ENCODE results near the gene ANKRD44.

The ANKRD44 gene

DNA sequence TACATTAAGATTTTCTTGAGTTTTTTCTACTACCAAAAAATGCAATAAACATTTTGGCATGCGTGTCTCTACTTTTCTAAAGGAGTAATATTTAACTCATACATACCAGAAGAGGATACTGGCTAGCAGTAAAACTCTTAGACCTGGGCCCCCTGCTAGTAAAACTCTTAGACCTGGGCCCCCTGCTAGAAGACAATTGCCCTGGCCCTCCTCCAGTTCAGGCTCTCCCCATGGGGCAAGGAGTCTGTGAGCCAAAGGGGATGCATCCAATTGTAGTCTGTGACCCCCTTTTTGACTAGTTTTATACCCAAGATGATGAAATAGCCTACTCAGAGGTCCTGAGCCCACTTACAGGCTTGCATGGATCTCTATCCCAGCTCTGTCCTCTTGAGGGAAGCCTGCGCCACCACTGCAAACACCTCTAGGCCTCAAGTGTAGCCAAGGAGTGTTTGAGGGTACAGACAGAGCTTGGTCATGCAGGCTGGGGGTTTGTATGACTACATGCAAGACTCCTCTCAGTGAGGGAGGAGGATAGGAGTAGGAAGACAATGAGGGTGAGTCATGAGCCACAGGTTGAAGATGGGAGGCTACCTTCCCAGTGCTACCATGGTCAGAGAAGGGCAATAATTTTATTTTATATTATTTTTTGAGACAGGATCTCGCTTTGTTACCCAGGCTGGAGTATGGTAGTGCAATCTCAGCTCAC, 338.9 kb downstream of the ANKRD44 start:
- no peak for DNase-seq

DNA sequence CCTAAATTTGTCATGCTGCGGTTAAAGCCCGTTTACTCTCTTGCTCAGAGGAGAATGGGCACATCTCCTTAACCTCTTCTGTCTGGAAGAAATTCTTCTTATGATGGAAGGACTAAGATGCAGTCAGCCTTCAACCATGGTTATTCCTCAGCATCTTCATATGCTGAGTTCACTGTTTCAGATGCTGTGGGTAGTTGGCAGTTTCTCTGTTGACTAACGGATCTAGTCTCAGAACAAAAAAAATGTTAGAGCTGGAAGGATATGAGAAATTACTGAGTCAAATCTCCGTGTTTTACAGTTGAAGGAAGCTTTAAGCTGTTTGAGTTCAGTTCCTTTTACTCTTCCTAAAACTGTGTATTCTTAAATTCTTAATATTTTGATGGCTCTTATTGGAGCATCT, 340.5 kb downstream of the ANKRD44 start:
- DNase-seq = no peak

DNA sequence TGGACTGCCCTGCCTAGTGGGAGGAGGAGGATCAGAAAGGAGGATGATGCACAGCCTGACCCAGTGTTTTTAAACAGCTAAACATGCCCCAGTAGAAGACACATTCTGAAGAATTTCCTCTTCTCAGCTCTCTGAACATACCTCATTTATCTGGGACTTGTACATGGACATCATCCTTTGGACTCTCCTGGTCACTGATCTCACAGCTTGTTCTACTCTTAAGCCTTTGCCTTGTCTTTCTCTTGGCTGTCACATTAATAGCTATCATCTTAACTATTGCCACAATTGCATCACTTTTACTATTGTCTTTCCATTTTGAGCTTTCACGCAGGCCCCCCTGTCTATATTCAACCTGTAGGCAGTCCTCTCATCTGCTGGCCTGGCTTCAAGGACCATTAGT, 342.1 kb downstream of the ANKRD44 start:
- no peak for DNase-seq

DNA sequence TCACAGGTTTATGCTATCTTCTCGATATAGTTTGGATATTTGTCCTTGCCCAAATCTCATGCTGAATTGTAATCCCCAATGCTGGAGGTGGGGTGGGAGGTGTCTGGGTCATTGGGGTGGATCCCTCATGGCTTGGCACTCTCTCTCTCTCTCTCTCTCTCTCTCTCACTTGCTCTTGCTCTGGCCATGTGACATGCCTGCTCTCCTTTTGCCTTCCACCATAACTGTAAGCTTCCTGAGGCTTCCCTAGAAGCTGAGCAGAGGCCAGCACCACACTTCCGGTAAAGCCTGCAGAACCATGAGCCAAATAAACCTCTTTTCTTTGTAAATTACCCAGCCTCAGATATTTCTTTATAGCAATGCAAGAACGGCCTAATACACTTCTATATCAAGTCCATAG, 342.8 kb downstream of the ANKRD44 start:
- DNase-seq = no peak

DNA sequence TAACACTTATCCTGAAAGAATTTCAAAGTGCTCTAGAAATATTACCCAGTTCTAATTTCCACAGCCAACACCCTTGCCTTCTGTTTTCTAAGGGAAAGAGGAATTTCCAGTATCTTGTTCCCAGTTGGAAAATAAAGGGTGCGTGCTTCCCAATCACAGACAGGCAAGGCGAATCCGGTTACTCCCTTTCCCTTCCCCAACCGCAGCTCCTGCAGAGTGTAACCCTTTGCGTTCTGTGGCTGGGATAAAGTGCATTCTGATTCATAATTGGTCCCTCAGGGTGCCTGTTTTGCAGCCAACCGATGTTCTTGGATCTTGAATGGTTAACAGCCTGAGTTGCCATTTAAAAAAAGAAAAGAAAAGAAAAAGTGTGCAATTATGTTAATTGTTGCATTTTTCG, 343.5 kb downstream of the ANKRD44 start:
- DNase-seq = no peak

DNA sequence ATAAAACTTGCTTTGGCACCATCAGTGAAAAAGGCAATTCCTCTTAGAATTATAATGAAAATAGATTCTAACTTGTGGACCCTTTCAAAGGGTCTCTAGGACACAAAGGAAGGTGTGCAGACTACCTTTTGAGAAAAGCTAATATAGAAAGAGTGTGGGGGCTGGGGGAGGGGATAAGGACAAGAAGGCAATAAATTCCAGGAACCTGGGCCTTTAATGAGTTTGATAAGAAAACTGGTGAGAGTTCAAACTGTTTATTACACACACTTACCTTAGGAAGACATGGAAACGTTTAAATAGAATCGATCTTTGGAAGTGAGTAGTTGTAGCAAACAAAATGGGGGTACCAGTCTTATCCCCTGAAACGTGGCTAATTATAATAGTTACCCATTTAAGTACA, 344.5 kb downstream of the ANKRD44 start:
- no peak for DNase-seq

DNA sequence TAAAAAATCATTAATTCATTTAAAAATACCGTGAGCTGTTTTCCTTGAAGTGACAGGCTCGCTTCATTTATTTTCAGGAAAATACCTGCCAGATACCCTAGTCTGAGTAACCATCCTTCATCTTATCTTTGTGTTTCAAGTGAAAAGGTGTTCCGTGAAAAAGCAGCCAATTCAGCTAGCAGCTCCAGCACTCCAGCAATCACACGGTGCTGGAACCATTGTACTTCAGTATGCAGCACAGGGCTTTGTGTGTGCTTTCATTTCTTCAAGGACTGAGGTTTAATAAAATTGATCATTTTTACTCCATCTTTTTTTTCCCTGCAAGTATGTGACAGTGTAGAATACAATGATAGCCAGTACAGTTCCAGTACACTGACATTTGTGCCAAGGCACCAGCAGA, 344.9 kb downstream of the ANKRD44 start:
- no peak for DNase-seq

DNA sequence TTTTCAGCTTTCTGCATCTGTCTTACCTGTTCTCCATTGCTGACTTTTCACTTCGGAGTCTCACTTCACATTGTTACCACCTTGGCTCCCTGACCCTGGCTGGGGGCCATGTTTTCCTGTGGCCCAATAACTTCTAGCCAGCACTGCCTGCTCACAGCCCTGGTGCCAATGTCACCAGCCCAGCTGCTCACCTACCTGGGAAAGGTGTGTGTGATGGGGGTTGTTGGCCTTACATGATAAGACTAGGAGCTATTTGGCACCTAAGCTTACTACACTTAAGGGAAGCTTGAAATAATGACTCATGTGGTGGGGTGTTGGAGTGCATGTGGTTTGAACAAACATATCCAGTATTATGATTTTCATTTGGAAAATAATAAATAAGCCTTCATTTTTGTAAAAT, 346.6 kb downstream of the ANKRD44 start:
- DNase-seq = peak; percentile 69

DNA sequence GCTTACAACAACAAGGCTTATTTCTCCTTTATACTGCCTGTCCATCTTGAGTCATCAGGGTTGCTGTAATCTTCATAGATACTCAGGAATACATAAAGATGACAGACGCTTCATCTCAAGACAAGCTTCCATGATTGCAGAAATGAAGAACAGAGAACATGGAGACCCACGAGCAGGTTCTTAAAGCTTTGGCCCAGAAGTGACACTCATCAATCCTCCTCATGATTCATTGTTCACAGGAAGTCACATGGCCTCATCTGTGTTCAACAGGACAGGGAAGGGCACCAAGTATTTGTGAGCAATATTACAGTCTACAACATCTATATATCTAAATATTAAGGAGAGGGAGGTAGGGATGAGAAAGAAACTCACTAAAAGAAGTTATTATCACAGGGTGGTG, 347.5 kb downstream of the ANKRD44 start:
- no peak for DNase-seq

DNA sequence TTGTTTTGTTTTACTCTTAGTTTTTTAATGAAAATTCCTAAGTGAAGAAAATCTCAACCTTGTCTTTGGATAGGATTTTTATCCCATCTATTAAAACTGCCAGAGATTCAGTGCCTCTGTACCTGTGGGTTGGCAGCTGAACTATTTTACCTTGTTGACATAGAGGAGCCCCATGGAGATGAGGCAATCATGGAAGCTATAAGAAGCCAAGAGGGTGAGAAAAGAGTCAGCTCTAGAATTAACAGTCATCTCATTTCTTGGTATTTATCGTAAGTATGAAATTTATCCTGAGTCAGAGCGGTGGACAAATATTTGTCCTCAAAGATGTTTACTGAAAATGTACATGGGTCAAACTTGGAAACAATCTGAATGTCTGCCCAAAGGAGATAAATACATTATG, 348.3 kb downstream of the ANKRD44 start:
- no peak for DNase-seq

DNA sequence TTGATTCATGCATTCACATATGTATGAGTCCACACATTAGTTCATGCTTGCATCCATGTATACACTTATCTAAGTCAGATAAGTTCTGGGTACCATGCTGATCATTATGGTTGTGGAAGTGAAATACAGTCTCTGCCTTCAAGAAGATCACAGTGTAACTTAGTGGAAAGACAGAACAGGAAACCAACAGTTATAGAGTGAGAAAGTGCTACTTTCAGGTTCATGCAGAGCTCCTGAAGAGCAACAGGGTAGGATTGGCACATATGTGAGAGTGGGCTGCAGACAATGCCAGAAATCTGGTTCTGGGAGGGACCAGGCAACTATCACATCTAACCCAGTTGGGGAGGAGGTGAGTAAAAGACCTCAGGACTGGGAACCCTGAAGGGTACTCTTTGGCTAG, 348.7 kb downstream of the ANKRD44 start:
- no peak for DNase-seq

DNA sequence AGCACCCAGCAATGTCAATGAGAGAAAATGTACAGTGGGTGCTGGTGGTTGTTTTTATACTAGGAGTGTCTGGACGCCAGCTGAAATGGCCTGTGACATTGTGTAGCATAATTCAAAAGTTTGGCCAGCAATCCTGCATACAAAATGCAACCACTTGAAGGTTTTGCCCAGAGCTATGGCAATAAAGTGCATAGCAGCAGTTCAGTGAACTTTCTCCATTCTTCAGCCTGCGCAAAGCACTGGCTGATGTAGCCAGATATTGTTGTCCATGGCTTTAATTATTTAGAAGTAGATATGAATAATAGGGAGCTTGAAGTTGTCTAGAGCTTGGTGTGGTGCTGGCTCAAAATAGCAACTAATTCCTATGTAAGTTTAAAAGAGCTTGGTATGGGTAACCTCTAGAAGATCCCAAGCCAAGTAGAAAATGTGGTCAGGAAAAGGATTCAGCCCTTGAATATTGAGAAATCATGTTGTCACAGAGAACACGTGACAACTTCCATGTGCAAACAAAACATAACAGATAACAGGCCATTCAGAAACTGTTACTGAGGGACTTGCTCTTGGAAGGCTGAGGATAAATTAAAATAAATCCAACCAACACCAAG, 350.7 kb downstream of the ANKRD44 start:
- DNase-seq = peak; percentile 17

DNA sequence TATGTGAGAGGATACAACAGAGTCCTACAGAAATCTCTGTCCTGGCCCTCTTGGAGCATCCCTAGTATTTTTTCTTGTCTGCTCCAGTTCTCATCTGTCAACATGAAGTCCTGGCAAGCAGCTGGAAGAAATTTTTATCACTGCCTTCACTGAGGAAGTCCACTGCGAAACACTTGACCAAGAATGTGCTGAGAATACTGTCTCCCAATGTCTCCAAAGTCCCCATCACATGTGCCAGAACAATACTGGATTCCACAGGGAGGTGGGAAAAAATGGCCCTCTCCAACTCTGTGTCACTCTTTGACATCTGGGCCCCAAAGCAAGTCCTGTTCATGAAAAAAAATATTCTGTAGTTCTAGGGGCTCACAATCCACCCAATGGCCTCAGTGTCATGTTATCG, 351.3 kb downstream of the ANKRD44 start:
- DNase-seq = no peak

DNA sequence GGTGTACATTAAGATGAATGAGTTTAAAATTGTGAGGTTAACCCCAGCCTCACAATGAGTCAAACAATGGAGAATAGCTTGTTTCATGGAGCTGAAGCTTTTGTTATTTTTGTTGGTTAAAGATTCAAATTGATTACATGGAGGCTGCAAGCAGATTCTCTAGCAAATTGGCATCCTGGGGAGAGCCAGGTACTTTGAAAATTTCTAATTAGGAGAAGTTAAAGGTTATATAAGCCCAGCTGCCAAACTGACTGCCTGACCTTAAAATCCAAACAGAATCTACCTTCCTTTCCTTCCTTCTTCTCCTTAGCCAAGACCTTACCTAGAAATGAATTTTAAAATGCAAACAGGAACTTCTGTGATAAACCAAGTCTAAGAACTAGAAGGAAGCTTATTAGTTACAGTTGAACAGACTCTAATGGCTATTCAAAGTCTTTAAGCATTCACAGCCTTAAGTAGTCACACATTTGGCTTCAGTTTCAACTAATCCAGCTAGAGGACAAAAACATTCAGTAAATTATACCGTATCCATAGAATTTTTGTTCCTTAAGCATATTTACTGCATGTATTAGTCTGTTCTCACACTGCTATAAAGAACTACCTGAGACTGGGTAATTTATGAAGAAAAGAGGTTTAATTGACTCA, 352.6 kb downstream of the ANKRD44 start:
- DNase-seq = no peak

DNA sequence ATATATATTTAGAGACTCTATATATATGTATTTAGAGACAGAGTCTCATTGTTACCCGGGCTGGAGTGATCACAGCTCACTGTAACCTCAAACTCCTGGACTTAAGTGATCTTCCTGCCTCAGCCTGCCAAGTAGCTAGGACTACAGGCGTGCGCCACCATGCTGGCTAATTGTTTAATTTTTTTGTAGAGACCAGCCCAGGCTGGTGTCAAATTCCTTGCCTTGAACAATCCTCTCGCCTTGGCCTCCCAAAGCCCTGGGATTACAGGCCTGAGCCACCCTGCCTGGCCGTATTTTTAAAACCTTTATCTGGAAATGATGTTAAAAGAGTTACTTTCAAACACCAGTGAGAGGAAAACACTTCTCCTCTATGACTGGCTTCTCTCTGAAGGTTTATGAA, 353.1 kb downstream of the ANKRD44 start:
- DNase-seq = no peak

DNA sequence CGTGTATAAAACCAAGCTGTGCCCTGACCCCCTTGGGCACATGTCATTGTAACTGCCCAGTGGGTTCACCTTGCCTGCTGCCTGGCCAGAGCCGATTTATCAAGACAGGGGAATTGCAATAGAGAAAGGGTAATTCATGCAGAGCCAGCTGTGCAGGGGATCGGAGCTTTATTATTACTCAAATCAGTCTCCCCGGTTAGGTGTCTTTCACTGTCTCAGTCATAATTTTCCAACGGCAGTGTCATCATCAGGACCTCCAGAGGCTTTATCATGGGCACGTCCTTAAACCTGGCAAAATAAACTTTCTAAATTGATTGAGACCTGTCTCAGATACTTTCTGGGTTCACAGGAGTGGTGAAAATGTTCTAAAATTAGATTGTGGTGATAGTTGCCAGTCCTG, 354.5 kb downstream of the ANKRD44 start:
- DNase-seq = no peak

DNA sequence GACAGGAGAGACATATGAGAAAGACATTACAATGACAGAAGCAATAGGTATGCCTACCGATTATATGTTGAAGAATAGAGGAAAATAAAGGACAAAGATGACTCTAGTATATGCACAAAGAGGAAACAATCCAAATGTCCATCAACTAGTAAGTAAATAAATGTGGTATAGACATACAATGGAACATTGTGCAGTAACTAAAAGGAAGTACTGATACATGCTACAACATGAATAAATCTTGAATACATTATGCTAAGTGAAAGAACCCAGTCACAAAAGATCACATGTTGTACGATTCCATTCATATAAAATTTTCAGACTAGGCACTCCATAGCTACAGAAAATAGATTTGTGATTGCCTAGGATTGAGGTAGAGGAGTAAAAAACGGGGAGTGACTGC, 355.5 kb downstream of the ANKRD44 start:
- no peak for DNase-seq

DNA sequence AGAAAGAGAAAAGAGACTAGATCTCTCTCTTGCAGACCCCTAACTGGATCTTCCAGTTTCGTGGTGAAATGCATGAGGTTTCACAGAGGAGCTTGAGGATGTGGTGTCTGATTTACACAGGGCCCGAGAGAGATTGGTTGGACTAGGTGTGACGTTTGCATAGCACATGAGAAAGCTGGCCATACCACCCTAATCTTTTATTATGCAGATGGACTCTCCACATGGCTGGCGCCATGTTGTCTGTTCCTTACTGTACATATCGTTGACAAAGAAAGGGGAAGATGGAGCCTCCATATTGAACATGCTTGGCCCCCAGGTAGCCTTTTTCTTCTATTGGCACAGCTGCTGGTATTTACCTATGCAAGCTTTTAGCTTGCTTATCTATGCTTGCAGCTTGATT, 356.6 kb downstream of the ANKRD44 start:
- DNase-seq = peak; percentile 52

DNA sequence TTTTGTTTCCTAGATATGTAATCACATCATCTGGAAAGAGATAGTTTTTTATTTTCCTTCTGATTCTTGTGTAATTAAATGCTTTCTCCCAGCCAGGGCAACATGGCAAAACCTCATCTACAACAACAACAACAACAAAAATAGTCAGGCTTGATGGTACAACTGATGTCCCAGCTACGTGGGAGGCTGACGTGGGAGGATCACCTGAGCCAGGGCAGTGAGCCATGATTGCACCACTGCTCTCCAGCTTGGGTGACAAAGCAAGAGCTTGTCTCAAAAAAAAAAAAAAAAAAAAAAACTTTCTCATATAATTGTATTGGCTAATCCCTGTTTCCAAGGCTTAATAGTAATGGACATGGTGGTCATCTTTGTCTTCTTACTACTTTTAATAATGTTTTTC, 357.6 kb downstream of the ANKRD44 start:
- DNase-seq = no peak

DNA sequence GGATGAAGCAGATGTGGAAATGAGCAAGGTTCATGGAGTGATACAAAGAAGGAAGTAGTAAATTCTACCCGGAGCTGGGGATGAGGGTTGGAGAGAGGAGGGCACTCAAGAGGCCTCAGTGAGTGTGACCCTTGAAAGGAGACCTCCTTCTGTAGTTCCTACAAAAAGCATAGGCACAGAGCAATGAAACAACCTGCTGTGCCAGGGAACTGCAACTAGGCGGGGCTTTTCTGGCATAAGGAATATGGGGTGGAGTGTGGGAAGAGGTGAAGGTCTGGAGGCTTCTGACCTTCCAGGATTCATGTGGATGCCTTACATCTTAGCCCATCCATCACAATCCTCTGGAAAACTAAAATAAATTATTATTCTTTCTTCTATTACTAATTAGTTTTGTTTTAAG, 358.6 kb downstream of the ANKRD44 start:
- DNase-seq = no peak

DNA sequence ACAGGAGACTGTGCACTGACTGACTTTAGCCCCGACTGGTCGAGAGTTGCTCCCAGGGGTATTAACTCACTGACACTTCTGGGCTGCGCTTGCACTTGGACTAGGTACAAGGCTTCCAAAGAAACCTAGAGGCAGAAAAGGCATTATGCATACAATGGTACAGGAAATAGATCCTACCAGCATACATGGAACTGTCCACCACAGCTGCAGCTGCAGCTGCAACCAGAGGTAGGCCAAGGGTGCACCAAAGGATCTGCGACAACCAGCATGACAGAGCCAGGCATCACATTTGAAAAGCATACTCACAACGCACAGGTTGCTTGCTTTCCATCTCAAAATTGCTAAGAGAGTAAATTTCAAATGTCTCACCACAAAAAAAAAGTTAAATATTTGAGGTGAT, 361.5 kb downstream of the ANKRD44 start:
- no peak for DNase-seq

DNA sequence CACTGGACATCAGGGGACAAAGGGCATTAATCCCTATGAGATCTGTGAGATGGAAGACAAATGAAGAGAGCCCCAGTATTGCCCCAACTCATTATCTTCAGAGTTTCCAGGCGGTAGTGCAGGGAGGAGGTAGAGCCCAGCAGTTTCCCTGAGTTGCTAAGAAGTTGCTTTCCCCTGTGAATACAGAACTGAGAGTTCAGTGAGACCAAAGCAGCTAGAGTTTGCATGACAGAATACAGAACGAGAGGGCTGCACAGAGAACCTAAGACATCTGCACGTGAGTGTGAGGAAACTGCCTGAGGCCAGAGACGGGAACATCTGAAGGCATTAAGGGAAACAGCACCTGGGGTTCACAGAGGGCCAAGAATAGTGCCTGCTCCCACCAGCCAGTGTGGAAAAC, 366.0 kb downstream of the ANKRD44 start:
- DNase-seq = no peak

DNA sequence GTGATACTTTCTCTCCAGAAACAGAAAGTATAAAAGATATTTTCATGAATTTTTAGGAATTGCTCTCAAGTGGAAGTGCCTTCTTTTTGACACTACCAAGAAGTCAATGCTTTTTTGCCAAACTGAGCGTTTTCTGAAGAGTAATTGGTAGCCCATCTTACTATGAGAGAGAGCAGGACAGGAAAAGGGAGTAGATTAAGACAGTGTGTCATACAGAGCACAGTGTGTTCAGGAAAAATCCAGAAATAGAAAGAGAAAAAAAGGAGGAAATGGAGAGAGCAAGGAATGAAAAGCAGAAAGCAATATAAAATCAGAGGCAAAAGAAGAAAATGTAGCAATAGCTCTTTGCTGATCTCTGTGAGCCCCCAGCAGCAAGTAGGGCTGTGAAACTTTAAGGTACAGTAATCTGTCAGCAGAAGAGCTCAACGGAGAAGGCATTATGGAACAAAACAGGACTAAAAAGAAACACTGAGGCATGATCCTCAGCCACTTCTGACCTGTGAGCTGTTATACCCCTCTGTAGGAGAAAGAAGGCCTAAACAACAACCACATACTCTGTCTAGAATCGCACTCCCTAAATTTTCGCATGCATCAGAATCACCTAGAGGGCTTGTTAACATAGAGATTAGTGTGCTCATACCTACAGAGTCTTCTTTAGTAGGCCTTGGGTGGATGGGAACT, 369.0 kb downstream of the ANKRD44 start:
- DNase-seq = no peak

DNA sequence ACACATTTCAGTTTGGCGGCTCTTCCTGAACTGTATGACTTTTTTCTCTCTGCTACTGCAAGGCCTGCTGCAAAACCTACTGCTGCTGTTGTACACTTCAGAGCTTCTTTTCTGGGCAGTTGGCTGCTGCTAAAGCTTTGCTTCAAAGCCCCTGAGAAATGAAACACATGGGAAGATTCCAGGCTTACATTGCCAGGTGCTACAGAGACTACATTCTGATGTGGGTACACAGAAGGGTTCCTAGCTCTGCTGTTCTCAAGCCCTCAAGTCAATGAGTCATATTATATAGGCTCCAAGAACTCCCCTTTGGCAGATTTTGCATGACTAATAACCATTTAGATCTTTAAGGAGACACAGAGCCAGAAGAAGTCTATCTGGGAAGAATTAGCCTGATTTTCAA, 371.2 kb downstream of the ANKRD44 start:
- no peak for DNase-seq

Data from NCI-H2029 (cell line).